ENCODE results near the gene PDCD1LG2.

The PDCD1LG2 gene

GRCh38 chr9:5512658-5513452 lies 2.5 kb downstream of the PDCD1LG2 start:
- no peak for TF ChIP-seq GATA2 (IDR thresholded peaks at IDR 0.05; ENCODE audit: low read depth, low read length)
- no peak for TF ChIP-seq GATA3 (IDR thresholded peaks at IDR 0.05; ENCODE audit: low read depth, low read length)

- no peak for TF ChIP-seq GATA3 (IDR thresholded peaks at IDR 0.05; ENCODE audit: low read depth, low read length)
- no peak for TF ChIP-seq GATA2 (IDR thresholded peaks at IDR 0.05; ENCODE audit: low read depth, low read length)
Observed at GRCh38 chr9:5513966-5514616, 3.8 kb downstream of the PDCD1LG2 start.

DNA sequence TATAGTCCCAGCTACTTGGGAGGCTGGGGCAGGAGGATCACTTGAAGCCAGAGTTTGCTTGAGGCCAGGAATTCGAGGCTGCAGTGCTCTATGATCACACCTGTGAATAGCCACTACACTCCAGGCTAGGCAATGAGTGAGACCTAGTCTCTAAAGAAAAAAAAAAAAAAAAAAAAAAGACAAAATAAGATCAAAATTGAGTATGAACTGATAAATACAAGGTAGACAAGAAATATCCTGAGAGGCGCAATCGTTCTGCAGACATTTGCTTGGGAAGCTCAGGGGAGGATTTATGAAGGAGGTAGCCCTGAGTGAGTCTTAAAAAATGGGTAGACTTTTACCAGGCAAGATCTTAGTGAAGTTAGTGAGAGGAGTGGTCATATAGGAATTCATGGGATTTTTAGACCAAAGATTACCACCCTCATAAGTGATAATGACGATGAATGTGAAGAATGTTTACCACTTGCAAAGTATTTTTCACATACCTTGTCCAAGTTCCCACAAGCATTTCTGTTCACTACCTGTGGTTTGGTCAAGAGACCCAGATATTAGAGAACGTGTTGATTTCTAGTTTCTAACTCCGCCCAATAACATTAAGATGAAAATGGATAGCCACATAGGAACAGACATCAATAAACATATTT lies 4.4 kb downstream of the PDCD1LG2 start:
- no peak for TF ChIP-seq GATA3 (IDR thresholded peaks at IDR 0.05; ENCODE audit: low read depth, low read length)
- TF ChIP-seq GATA2 (IDR thresholded peaks at IDR 0.05; ENCODE audit: low read depth, low read length) = no peak

DNA sequence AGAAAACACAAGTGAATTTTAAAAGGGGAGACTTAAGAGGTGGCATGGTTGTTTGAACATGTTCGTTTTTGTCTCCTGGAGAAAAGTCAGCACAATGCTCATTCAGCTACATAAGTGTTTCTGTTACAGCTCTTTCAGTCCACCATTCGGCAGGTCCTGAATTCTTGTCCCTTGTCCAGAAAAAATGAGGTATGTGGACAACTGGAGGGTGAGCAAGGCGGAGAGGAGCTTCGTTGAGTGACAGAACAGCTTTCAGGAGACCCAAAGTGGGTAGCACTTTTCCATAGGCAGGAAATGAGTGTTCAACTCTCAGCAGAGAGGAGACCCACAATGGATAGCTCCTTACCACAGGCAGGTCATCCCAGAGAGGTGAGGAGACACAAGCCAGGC lies 4.9 kb downstream of the PDCD1LG2 start:
- TF ChIP-seq GATA3 (IDR thresholded peaks at IDR 0.05; ENCODE audit: low read depth, low read length) = no peak
- TF ChIP-seq GATA2 (IDR thresholded peaks at IDR 0.05; ENCODE audit: low read depth, low read length) = no peak

- no peak for TF ChIP-seq GATA2 (IDR thresholded peaks at IDR 0.05; ENCODE audit: low read depth, low read length)
- no peak for TF ChIP-seq GATA3 (IDR thresholded peaks at IDR 0.05; ENCODE audit: low read depth, low read length)
Observed at GRCh38 chr9:5516453-5517220, 6.3 kb downstream of the PDCD1LG2 start.

GRCh38 chr9:5518171-5518936 lies 8.0 kb downstream of the PDCD1LG2 start:
- TF ChIP-seq GATA3 (IDR thresholded peaks at IDR 0.05; ENCODE audit: low read depth, low read length) = no peak
- TF ChIP-seq GATA2 (IDR thresholded peaks at IDR 0.05; ENCODE audit: low read depth, low read length) = no peak

GRCh38 chr9:5518937-5519319 lies 8.6 kb downstream of the PDCD1LG2 start:
- TF ChIP-seq GATA3 (IDR thresholded peaks at IDR 0.05; ENCODE audit: low read depth, low read length) (no peak), GATA2 (IDR thresholded peaks at IDR 0.05; ENCODE audit: low read depth, low read length) (no peak)

GRCh38 chr9:5524090-5524489 lies 13.8 kb downstream of the PDCD1LG2 start:
- TF ChIP-seq GATA3 (IDR thresholded peaks at IDR 0.05; ENCODE audit: low read depth, low read length) (no peak), GATA2 (IDR thresholded peaks at IDR 0.05; ENCODE audit: low read depth, low read length) (no peak)

GRCh38 chr9:5529683-5530221 lies 19.4 kb downstream of the PDCD1LG2 start:
- TF ChIP-seq GATA2 (IDR thresholded peaks at IDR 0.05; ENCODE audit: low read depth, low read length) (no peak), GATA3 (IDR thresholded peaks at IDR 0.05; ENCODE audit: low read depth, low read length) (no peak)

DNA sequence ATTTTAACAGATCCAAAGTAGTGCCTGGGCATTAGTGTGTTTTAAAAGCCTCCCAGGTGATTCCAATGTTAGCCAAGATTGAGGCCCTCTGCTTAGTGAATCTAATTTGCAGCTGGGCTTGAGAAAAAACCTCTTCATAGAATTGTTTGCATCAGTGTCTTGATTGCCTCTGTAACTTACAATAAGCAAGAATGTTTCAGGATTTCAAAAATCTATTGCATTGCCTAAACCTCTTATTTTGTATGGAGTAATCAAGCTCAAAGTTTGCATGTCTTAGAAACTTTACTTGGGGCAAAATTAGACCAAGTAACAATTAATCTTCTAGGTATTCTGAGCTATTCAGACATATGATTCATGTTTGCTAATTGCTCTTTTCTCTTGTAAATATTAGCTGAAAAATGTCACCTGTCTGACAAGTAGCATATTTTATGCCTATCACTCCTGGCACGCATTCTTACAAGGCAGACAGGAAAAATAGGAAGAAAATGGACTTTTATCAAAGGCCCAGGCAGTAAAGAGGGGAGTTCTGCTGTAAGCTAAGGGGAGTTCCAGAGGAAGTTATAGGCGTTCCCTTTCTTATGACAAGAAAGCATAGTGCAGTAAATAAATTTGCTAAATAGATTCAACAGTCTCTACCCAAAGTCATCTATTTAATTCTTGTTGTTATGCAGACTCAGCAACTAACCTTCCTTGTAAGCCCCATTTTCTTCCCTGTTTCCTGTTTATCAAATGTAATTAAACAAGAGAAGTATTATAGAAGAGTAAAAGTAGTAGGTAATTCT lies 21.0 kb downstream of the PDCD1LG2 start:
- TF ChIP-seq GATA2 (IDR thresholded peaks at IDR 0.05; ENCODE audit: low read depth, low read length) (no peak), GATA3 (IDR thresholded peaks at IDR 0.05; ENCODE audit: low read depth, low read length) (no peak)

- TF ChIP-seq GATA2 (IDR thresholded peaks at IDR 0.05; ENCODE audit: low read depth, low read length) (no peak), GATA3 (IDR thresholded peaks at IDR 0.05; ENCODE audit: low read depth, low read length) (no peak)
Observed at GRCh38 chr9:5532306-5532705, 22.0 kb downstream of the PDCD1LG2 start.

DNA sequence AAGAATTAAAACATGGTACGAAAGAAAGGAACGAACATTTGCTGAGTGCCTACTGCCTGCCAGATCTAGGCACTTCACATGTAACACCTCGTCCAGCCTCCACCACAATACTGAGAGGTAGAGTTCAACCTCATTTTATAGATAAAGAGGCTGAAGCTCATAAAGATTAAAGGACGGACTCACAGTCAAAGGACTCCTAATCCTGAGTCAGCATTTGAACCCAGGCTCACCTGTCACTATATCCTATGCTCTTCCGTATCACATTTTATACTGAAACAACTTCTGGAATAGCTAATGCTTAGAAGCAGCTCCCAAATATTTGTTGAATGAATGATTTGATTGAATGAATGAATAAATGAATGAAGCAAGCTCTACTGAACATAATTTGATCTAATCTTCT lies 22.5 kb downstream of the PDCD1LG2 start:
- TF ChIP-seq GATA2 (IDR thresholded peaks at IDR 0.05; ENCODE audit: low read depth, low read length) (no peak), GATA3 (IDR thresholded peaks at IDR 0.05; ENCODE audit: low read depth, low read length) (no peak)

Measured in SH-SY5Y (cell line).